NCI-H345 (cell line): Measurements from ENCODE around the gene NMU.
A peak's percentile ranks its signal among the peaks of the same experiment; 100 is the strongest.
"Not testable (repeated sequence)": the region's sequence is repeated elsewhere in the genome, so short reads cannot be mapped to it uniquely, and the experiment has no call there.

ENCODE experiments used
- DNase-seq: peaks from one replicate; lab custom pipeline; 2025; lab: John Stamatoyannopoulos, UW

The NMU gene, protein sequence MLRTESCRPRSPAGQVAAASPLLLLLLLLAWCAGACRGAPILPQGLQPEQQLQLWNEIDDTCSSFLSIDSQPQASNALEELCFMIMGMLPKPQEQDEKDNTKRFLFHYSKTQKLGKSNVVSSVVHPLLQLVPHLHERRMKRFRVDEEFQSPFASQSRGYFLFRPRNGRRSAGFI

DNA sequence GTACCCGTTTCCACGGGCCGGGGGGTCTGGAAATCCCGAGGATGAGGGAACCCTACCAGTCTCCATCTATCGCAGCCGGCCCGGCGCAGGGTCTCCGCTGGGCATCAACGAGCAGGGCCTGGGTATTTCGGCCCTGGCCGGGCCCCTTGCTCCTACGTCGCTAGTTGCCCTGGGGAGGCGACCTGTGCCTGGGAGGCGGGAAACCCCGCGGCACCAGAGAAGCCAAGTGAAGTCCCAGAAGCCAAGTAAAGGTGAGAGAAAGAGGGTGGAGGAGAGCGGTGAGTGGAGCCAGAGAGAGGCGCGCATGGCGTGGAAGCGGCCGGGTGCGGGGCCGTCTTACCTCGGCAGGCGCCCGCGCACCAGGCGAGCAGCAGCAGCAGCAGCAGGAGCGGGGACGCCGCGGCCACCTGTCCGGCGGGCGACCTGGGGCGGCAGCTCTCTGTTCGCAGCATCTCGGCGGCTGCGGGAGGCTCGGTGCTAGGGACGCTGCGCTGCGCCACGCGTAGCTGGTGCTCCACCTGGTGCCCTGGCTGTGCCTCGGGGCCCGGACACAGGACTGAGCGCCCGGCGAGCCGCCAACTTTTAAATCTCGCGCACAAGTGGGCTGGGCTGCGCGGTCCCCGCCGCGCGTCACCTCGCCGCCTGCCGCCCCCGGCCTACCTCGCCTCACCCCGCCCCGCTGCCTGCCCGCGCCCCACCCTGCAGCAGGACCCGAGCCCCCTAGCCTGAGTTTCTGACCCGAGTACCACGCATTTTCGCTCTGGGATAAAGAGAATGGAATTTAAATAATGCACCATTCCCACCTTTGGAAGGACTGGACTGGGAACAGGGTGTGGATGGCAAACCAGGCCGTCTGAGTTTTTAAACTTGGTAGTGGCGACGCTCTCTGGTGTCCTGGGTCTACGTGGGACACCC, at the start of gene NMU:
Gene NMU (minus strand): TSS at position 558 of the 915 bp plus-strand sequence. CDS start 106 bp downstream, at position 452.
- peak; percentile 75 for DNase-seq

DNA sequence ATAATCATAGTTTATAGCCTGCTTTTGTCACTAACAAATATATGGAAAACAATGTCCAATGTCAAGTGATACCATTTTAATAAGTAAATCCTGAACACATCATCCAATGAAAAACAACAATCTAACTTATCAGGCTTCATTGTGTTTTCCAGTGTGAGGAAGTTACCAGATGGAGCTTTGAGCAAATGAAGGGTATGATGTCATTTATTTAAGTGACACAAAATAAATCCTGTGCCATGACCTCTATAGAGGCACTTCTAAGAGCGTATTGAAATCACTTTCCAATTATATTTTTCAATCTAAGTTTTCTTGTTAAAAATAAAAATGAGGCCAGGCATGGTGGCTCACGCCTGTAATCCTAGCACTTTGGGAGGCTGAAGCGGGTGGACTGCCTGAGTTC, 48.2 kb upstream of the NMU start:
- no peak for DNase-seq

GRCh38 chr4:55682797-55683196, 46.7 kb upstream of the NMU start:
- DNase-seq = not testable (repeated sequence)

- DNase-seq = no peak
Observed at GRCh38 chr4:55682295-55682694, 46.2 kb upstream of the NMU start.

DNA sequence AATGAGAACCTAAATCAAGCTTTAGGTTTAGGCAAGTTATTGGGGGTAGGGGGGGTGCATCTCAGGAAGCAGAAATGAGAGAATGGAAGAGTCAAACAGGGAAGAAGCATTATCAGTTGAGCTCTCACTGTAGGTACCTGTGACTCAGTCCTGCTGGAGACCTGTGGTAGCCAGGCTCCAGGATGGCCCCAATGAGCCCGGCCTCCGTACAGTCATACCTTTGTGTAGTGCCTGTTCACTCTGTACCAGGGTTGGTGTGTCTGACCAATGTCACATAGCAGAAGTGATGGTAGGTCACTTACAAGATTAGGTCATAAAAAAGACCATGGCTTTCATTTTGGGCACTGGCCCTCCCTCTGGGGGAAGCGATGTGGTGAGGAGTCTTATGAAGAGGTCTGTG, 45.3 kb upstream of the NMU start:
- no peak for DNase-seq

- peak; percentile 11 for DNase-seq
Observed at GRCh38 chr4:55675196-55675793, 39.2 kb upstream of the NMU start.

DNA sequence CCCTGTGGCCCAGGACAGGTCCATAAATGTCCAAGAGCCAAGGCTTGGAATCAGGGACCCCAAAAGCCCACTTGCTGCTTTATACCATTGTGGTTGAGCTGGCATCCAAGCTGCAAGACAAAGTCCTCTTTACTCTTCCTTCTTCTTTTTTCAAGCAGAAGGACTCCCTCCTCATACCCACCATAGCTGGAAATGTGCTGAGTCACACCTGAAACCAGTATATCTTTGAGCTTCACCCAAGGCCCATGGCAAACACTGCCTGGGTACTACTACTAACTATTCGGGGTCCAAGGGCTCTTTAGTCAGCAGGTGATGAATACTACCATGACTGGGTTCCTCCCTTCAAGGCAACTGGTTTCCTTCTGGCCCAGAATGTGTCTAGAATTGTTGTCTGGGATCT, 37.3 kb upstream of the NMU start:
- no peak for DNase-seq

GRCh38 chr4:55671667-55672066, 35.6 kb upstream of the NMU start:
- no peak for DNase-seq

- no peak for DNase-seq
Observed at GRCh38 chr4:55670695-55671094, 34.6 kb upstream of the NMU start.

DNA sequence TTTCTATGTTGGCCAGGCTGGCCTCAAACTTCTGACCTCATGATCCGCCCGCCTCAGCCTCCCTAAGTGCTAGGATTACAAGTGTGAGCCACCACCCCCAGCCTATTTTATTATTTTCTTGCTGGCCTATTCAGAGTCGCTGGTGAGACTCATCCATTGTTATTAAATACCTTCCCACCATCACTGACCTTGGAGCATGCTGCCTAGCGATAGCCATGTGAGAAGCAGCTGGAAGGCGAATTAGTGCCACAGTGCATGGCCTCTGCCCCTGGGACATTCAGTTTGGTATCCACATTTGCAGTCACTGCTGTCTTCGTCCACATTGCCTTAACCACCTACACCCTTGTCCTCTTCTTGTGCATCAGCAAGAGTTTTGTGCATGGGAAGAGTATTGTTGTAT, 32.4 kb upstream of the NMU start:
- DNase-seq = no peak

- no peak for DNase-seq
Observed at GRCh38 chr4:55666535-55666934, 30.4 kb upstream of the NMU start.

DNA sequence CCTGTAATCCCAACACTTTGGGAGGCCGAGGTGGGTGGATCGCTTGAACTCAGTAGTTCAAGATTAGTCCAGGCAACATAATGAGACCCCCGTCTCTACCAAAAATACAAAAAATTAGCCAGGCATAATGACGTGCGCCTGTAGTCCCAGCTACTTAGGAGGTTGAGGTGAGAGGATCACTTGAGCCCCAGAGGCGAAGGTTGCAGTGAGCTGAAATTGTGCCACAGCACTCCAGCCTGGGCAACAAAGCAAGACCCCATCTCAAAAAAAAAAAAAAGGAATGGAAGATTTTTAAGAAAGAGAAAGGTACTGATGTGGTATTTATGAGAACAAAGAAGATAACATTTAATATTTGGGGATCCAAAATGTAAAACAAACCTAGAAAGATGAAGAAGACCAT, 27.0 kb upstream of the NMU start:
- DNase-seq = no peak

GRCh38 chr4:55661398-55662056, 25.4 kb upstream of the NMU start:
- peak; percentile 29 for DNase-seq

DNA sequence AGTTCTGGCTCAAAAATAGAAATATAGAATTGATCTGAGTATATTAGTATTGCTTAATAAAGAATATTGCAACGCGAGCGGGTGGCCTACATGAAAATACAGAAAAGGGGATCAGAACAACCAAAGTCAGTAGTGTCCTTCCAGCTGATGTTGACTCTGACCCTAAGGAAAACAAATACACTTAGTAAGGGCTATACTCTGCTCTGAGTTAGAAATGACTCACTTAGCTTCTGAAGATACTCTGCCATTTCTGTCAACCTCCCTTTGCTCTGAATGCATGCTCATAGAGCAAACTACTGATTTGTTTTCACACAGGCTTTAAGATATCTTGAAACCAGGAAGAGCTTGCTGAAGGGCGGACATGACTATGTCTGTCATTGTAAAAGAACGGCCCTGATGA, 22.6 kb upstream of the NMU start:
- no peak for DNase-seq

GRCh38 chr4:55654131-55654530, 18.0 kb upstream of the NMU start:
- DNase-seq = no peak

DNA sequence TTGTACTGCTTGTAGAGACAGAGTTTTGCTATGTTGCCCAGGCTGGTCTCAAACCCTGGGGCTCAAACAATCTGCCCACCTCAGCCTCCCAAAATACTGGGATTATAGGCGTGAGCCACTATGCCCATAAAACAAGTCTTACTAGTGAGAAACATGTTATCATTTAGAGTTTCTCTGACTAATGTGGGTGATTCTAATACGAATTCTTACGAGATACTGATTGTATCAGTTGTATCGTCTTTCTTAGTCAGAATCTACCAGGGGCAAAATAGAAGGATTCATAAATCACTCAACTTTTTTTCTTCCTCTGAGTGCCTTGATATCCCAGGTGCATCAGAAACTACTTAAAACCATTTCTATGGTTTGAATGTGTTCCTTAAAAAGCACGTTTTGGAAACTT, 14.4 kb upstream of the NMU start:
- DNase-seq = no peak

DNA sequence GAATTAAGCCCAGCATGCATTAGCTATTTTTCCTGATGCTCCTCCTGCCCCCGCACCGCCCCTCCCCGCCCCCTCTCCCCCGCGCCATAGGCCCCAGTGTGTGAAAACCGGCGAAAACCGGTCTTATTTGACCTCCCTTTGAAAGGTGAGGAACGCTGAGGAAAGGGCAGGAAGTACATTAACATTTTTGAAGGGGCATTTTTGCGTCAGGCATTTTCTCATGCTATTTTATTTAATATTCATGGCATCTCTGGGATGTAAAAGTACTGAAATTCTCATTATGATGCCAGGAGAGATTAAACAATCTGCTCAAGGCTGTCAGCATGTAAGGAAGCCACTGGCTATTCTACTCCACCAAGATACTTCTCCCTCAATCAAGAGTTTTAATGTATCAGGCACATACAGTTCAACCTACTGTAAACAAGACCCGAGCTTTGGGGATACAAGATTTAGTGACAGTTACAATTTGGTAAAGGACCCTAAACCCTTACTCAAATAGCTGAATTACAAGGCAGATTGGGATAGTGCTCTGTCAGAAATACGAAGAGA, 1.2 kb upstream of the NMU start:
- DNase-seq = no peak

DNA sequence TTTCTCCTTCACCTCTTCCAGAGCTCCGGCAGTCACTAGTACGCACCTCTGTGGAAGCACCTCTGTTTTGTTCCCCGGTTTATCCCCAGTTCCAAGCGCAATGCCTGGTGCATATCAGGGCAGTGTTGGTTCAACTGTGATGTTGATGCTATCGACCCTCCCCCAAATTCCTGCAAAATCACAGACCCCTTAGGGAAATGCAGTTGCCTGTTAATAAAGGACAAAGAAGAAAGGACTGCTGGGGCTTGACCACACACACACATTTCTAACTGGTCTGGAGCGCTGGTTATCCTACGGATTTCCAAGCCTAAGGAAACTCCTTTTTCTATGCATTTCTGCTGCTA, 530 bp upstream of the NMU start:
- no peak for DNase-seq

GRCh38 chr4:55635282-55635681, 816 bp downstream of the NMU start:
- peak; percentile 32 for DNase-seq

- no peak for DNase-seq
Observed at GRCh38 chr4:55634417-55635128, 1.5 kb downstream of the NMU start.

DNA sequence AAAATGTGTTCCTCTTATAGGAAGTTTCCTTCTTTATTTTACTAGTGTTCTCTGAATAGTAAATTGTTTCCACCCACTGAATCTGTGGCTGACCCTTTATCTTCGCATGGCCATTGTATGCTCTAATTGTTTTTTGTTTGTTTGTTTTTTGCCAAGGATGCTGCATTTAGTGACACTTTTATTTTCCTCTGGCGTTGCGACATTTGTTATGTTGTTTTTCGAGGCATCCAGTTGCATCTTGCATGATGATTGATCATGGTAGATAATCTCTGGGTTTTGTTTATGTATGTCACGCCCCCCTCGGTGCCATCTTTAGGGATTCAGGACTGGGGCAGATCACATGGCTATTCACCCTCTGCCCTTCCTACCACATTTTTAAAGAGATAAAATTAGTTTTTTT, 2.2 kb downstream of the NMU start:
- no peak for DNase-seq

DNA sequence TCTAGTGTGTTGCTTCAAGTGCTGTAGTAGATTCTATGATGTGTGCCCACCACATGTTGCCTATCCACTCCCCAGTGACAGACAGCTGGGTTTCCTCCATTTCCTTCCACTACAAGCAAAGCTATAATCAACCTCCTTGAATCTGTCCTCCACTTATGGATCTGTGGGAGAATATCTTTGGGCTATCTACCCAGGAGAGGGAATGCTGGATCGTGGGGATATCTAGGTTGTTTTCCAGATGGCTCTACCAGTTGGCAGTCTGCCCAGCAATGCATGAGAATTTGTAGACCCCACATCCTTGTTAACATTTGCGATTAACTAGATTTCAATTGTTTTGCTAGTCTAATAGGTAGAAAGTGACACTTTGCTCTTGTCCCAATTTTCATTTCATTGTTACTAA, 10.3 kb downstream of the NMU start:
- no peak for DNase-seq
